ENCODE results near the gene GSTO2.

GRCh38 chr10:104300736-104301292 is 31.8 kb downstream of the GSTO2 start:
- TF ChIP-seq, protein P1, sequence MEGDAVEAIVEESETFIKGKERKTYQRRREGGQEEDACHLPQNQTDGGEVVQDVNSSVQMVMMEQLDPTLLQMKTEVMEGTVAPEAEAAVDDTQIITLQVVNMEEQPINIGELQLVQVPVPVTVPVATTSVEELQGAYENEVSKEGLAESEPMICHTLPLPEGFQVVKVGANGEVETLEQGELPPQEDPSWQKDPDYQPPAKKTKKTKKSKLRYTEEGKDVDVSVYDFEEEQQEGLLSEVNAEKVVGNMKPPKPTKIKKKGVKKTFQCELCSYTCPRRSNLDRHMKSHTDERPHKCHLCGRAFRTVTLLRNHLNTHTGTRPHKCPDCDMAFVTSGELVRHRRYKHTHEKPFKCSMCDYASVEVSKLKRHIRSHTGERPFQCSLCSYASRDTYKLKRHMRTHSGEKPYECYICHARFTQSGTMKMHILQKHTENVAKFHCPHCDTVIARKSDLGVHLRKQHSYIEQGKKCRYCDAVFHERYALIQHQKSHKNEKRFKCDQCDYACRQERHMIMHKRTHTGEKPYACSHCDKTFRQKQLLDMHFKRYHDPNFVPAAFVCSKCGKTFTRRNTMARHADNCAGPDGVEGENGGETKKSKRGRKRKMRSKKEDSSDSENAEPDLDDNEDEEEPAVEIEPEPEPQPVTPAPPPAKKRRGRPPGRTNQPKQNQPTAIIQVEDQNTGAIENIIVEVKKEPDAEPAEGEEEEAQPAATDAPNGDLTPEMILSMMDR (conservative IDR thresholded peaks at IDR 0.05; ENCODE audit: low read length), result no peak; the same call in 1 of the 2 replicates
- no peak for TF ChIP-seq EZH2phosphoT487 (IDR thresholded peaks at IDR 0.05; ENCODE audit: borderline replicate concordance)

Measured in Loucy (cell line).